ENCODE data around the gene OBSCN.

DNA sequence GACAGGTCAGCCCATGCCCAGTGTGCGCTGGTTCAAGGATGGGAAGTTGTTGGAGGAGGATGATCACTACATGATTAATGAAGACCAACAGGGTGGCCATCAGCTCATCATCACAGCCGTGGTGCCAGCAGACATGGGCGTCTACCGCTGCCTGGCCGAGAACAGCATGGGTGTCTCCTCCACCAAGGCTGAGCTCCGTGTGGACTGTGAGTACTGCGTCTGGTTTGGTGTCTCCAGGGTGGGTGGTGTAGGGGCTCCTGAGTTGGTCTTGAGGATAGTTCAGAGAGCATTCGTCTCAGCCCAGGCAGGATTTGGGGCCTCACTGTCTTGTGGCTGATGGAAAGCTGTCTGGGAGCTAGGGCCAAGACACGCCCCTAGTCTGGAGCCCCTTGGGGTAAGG lies 115.6 kb downstream of the OBSCN start:
- TF ChIP-seq POLR2AphosphoS5 (IDR thresholded peaks at IDR 0.05; ENCODE audit: low read depth, low read length) (no peak), TCF7L2 (IDR thresholded peaks at IDR 0.05; ENCODE audit: low read depth, low read length) (no peak)
